K562 (cell line): Measurements from ENCODE around the gene UBXN11. TPM values are rescaled to one million over a fixed set of nuclear protein-coding genes. Genes with fewer than 3 reads are reported as not detected.

Source experiments
- ARID4B ChIP-seq: sonication (generic); formaldehyde crosslinking; IDR thresholded peaks from 2 replicates; pipeline ENCODE4 v1.8.0; 2022; ENCODE audit warnings: mild to moderate bottlenecking, missing genetic modification reagents
- CBFA2T3 ChIP-seq: fragments of 450-650 bp; IDR thresholded peaks from 2 replicates; pipeline ENCODE4 v1.6.1; 2017
- EP400 ChIP-seq: fragments of 450-650 bp; IDR thresholded peaks from 2 replicates; pipeline ENCODE4 v1.6.1; 2017; ENCODE audit warnings: antibody characterized with exemption, mild to moderate bottlenecking, moderate library complexity
- ETS1 ChIP-seq: conservative IDR thresholded peaks from 2 replicates; pipeline ENCODE4 v1.6.1; 2011; ENCODE audit warnings: low read depth, mild to moderate bottlenecking, low read length; ENCODE audit not compliant: control insufficient read depth
- FOXO4 ChIP-seq: fragments of 450-650 bp; formaldehyde crosslinking; IDR thresholded peaks from 2 replicates; pipeline ENCODE4 v1.4.0; 2020; ENCODE audit warnings: mild to moderate bottlenecking, moderate library complexity
- JUND ChIP-seq, 2 experiments: IDR thresholded peaks; 2 replicates in 1 of 2; 3 replicates in 1 of 2; pipeline ENCODE4 v1.6.1; 2011; ENCODE audit warnings: borderline replicate concordance in 2 of 2, low read depth in 2 of 2, low read length in 2 of 2, improper control_type of control experiment in 1 of 2, missing biosample characterization in 1 of 2, missing genetic modification characterization in 1 of 2, missing genetic modification reagents in 1 of 2
- MCM5 ChIP-seq: fragments of 450-650 bp; IDR thresholded peaks from 2 replicates; pipeline ENCODE4 v1.6.1; 2016; ENCODE audit warnings: low read depth
- MEIS2 ChIP-seq: fragments of 450-650 bp; IDR thresholded peaks from 2 replicates; pipeline ENCODE4 v1.6.1; 2014; ENCODE audit warnings: mild to moderate bottlenecking; ENCODE audit not compliant: partially characterized antibody
- PHB2 ChIP-seq: fragments of 450-650 bp; IDR thresholded peaks from 2 replicates; pipeline ENCODE4 v1.6.1; 2017; ENCODE audit warnings: low read depth
- RBBP5 ChIP-seq: fragments of 200-600 bp; sonication (generic); IDR thresholded peaks from 2 replicates; pipeline ENCODE4 v1.6.1; 2012; ENCODE audit warnings: borderline replicate concordance, mild to moderate bottlenecking, low read length, control low read depth, inconsistent platforms; ENCODE audit not compliant: insufficient read depth, poor library complexity, severe bottlenecking
- RNF2 ChIP-seq: sonication (generic); IDR thresholded peaks from 2 replicates; pipeline ENCODE4 v1.6.1; 2016
- SLC30A9 ChIP-seq: fragments of 250-450 bp; sonication (Bioruptor Pico); IDR thresholded peaks from 2 replicates; pipeline ENCODE4 v1.8.0; 2022; ENCODE audit warnings: mild to moderate bottlenecking, moderate library complexity
- SMARCC2 ChIP-seq: fragments of 450-650 bp; IDR thresholded peaks from 2 replicates; pipeline ENCODE4 v1.6.1; 2017; ENCODE audit warnings: antibody characterized with exemption, moderate library complexity, mild to moderate bottlenecking, low read depth
- XRCC3 ChIP-seq: fragments of 450-650 bp; IDR thresholded peaks from 2 replicates; pipeline ENCODE4 v1.6.1; 2017; ENCODE audit warnings: mild to moderate bottlenecking, moderate library complexity
- ZNF133 ChIP-seq: fragments of 250-450 bp; sonication (Bioruptor Pico); IDR thresholded peaks from 2 replicates; pipeline ENCODE4 v1.4.0; 2020; ENCODE audit warnings: mild to moderate bottlenecking
- ZNF274 ChIP-seq: IDR thresholded peaks from 2 replicates; pipeline ENCODE4 v1.6.1; 2011; ENCODE audit warnings: low read depth, mild to moderate bottlenecking, low read length, moderate library complexity, borderline replicate concordance
- ZNF311 ChIP-seq: fragments of 250-450 bp; sonication (Bioruptor Pico); IDR thresholded peaks from 2 replicates; pipeline ENCODE4 v1.4.0; 2020; ENCODE audit warnings: mild to moderate bottlenecking, moderate library complexity
- ZNF449 ChIP-seq: fragments of 250-450 bp; sonication (Bioruptor Pico); IDR thresholded peaks from 2 replicates; pipeline ENCODE4 v1.8.0; 2022; ENCODE audit warnings: moderate library complexity, mild to moderate bottlenecking, inconsistent platforms
- ZNF668 ChIP-seq: fragments of 250-450 bp; sonication (Bioruptor Pico); IDR thresholded peaks from 2 replicates; pipeline ENCODE4 v1.8.0; 2022; ENCODE audit warnings: mild to moderate bottlenecking, inconsistent platforms
- ZNF77 ChIP-seq: fragments of 250-450 bp; sonication (Bioruptor Pico); IDR thresholded peaks from 2 replicates; pipeline ENCODE4 v1.5.0; 2020
- polyA plus RNA-seq, 8 experiments: library from polyadenylated mRNA; depleted of rRNA in 4 of 8; stranded (reverse) in 5 of 8; unstranded in 3 of 8; fragments of >200 nt; fragmentation: Nextera tagmentation in 2 of 8; fragmentation: Illumina TruSeq in 1 of 8; extraction: Ambion mirVana in 2 of 8; extraction: Trizol in 1 of 8; gene quantifications; 2 replicates each; pipeline versions ENCODE4 v1.2.1 to v1.2.3, GENCODE V29; 2011 to 2014; ENCODE audit warnings: inconsistent platforms in 1 of 8, missing spikeins in 1 of 8
- total RNA-seq, 7 experiments: library from RNA; depleted of rRNA in 6 of 7; stranded (reverse); fragments of >200 nt in 6 of 7; fragmentation: Illumina TruSeq in 2 of 7; extraction: Trizol in 2 of 7; gene quantifications; 2 replicates each; pipeline versions ENCODE4 v1.2.1 to v1.2.3, GENCODE V29; 2011 to 2021; ENCODE audit warnings: low replicate concordance in 1 of 7

Gene UBXN11
- total and polyA plus RNA-seq, 9 of the 15 experiments (the other 6 are each of a cell fraction or from before 2014, with no cell fraction given): 0.48 to 34.3 (median 11.3) TPM

GRCh38 chr1:26317612-26318337 is 11.3 kb upstream of the UBXN11 start, which contains the start of gene CD52 (continued):
- no peak for TF ChIP-seq ARID4B (CRISPR knock-in tag)
- TF ChIP-seq EP400: peak; percentile 1; the same call in 1 of the 2 replicates
- TF ChIP-seq ZNF668 (CRISPR knock-in tag): no peak
- no peak for TF ChIP-seq ZNF133 (CRISPR knock-in tag)
- TF ChIP-seq ZNF311 (CRISPR knock-in tag): no peak
- TF ChIP-seq ETS1: 0 out of 2 replicates have a peak, but pooled peaks have one; percentile 8
- TF ChIP-seq ZNF449 (CRISPR knock-in tag): 0 out of 2 replicates have a peak, but pooled peaks have one; percentile 40
- no peak for TF ChIP-seq SLC30A9 (CRISPR knock-in tag)
- no peak for TF ChIP-seq FOXO4
- peak; percentile 46; the same call in 1 of the 2 replicates for TF ChIP-seq JUND (IDR thresholded peaks at IDR 0.05; ENCODE audit: borderline replicate concordance, low read depth, low read length)
- TF ChIP-seq JUND (tag; IDR thresholded peaks at IDR 0.05; ENCODE audit: borderline replicate concordance, low read depth, low read length): no peak; the same call in 2 of the 3 replicates
- TF ChIP-seq ZNF274: no peak
- no peak for TF ChIP-seq XRCC3
- no peak for TF ChIP-seq RBBP5
- TF ChIP-seq MEIS2: no peak
- TF ChIP-seq PHB2: no peak
- TF ChIP-seq ZNF77: no peak
- TF ChIP-seq CBFA2T3: peak; percentile 3; the same call in 1 of the 2 replicates
- no peak for TF ChIP-seq MCM5
- TF ChIP-seq SMARCC2: no peak
- peak; percentile 29; the same call in 1 of the 2 replicates for TF ChIP-seq RNF2
